ENCODE measurements around the gene ADAMTSL4. TPM values are rescaled to one million over a fixed set of nuclear protein-coding genes. Genes with fewer than 3 reads are reported as not detected.
A peak's percentile ranks its signal among the peaks of the same experiment; 100 is the strongest.

Gene ADAMTSL4
- total RNA-seq, 1 donor from 2014 or later, result 46.3 TPM

DNA sequence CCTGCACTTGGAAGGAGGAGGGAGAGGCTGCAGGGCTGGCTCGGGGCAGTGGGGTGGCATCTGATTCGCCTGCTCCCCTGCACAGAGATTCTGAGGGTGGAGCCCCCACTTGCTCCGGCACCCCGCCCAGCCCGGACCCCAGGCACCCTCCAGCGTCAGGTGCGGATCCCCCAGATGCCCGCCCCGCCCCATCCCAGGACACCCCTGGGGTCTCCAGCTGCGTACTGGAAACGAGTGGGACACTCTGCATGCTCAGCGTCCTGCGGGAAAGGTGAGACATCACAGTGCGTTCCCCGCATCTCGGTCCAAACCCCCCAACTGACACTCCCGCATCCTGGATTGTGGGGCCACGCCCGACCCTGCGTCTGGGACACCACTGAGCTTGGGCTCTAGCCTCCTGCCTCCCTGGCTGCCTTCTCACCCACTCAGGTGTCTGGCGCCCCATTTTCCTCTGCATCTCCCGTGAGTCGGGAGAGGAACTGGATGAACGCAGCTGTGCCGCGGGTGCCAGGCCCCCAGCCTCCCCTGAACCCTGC lies 7.9 kb downstream of the ADAMTSL4 start:
- peaks cover 23% of the 10 kb centered on the region for H3K36me3 ChIP-seq
- DNase-seq, result no peak
- intact Hi-C loops (cut with micrococcal nuclease), result no loop called here
- TF ChIP-seq CTCF (IDR thresholded peaks at IDR 0.05; ENCODE audit: borderline replicate concordance), result no peak
- no peaks in the 10 kb centered on the region for H3K9me3 ChIP-seq (replicated peaks)
- no peak overlapping the region for H3K4me3 ChIP-seq
- H3K4me1 ChIP-seq, result peaks cover 46% of the 10 kb centered on the region
- no peak overlapping the region for H3K27ac ChIP-seq (replicated peaks)
- H3K27me3 ChIP-seq (ENCODE audit: low read depth), result no peaks in the 10 kb centered on the region

DNA sequence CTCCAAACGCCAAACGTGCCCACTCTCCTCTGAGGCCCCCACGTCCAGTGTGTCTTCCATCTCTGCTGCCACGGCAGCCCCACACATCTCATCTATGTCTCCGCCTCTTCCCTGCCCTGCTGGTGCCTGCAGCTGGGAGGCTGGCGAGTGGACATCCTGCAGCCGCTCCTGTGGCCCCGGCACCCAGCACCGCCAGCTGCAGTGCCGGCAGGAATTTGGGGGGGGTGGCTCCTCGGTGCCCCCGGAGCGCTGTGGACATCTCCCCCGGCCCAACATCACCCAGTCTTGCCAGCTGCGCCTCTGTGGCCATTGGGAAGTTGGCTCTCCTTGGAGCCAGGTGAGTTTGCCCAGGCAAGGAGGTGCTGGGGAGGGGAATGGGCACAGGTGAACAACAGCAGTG lies 8.6 kb downstream of the ADAMTSL4 start:
- no peak overlapping the region for H3K4me3 ChIP-seq
- intact Hi-C loops (cut with micrococcal nuclease), result no loop called here
- H3K27ac ChIP-seq (replicated peaks), result no peak overlapping the region
- H3K9me3 ChIP-seq (replicated peaks), result no peaks in the 10 kb centered on the region
- DNase-seq, result no peak
- H3K27me3 ChIP-seq (ENCODE audit: low read depth), result no peaks in the 10 kb centered on the region
- no peak for TF ChIP-seq CTCF (IDR thresholded peaks at IDR 0.05; ENCODE audit: borderline replicate concordance)
- H3K36me3 ChIP-seq, result peaks cover 23% of the 10 kb centered on the region
- peaks cover 46% of the 10 kb centered on the region for H3K4me1 ChIP-seq

DNA sequence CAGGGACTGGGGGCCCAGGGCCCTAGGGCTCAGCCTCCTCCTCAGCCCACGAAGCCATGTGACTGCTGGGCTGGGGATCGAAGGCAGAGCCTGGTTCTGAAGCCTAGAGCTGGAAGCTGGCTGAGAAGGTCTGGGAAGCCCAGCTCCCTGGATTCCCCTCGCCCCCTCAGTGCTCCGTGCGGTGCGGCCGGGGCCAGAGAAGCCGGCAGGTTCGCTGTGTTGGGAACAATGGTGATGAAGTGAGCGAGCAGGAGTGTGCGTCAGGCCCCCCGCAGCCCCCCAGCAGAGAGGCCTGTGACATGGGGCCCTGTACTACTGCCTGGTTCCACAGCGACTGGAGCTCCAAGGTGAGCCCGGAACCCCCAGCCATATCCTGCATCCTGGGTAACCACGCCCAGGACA lies 9.1 kb downstream of the ADAMTSL4 start:
- no peaks in the 10 kb centered on the region for H3K27me3 ChIP-seq (ENCODE audit: low read depth)
- peak overlapping the region; percentile 64 for H3K4me3 ChIP-seq
- H3K9me3 ChIP-seq (replicated peaks), result no peaks in the 10 kb centered on the region
- H3K4me1 ChIP-seq, result peaks cover 46% of the 10 kb centered on the region
- no peak for TF ChIP-seq CTCF (IDR thresholded peaks at IDR 0.05; ENCODE audit: borderline replicate concordance)
- H3K36me3 ChIP-seq, result peaks cover 23% of the 10 kb centered on the region
- no peak for DNase-seq
- intact Hi-C loops (cut with micrococcal nuclease), result no loop called here
- H3K27ac ChIP-seq (replicated peaks), result peak overlapping the region; percentile 96

- intact Hi-C loops (cut with micrococcal nuclease), result no loop called here
- Histone ChIP-seq H3K27ac (replicated peaks) (peak overlapping the region; percentile 96), H3K27me3 (ENCODE audit: low read depth) (no peaks in the 10 kb centered on the region), H3K4me1 (peaks cover 51% of the 10 kb centered on the region), H3K36me3 (peaks cover 23% of the 10 kb centered on the region), H3K4me3 (peak overlapping the region; percentile 64), H3K9me3 (replicated peaks) (no peaks in the 10 kb centered on the region)
- no peak for TF ChIP-seq CTCF (IDR thresholded peaks at IDR 0.05; ENCODE audit: borderline replicate concordance)
- peak; percentile 54 for DNase-seq
Observed at GRCh38 chr1:150558761-150559655, 9.8 kb downstream of the ADAMTSL4 start.

DNA sequence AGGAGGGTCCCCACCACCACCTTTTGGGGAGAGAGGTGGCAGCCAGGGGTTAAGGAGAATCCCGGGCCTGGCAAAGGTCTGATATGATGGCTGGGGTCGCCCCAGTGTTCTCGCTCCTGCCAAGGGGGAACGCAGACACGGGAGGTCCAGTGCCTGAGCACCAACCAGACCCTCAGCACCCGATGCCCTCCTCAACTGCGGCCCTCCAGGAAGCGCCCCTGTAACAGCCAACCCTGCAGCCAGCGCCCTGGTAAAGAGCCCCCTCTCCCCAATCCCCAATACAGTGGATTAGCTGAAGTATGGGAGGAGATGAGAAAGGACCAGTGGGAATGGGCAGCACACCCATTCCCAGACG lies 10.4 kb downstream of the ADAMTSL4 start:
- no peak for DNase-seq
- H3K27ac ChIP-seq (replicated peaks), result peak overlapping the region; percentile 96
- intact Hi-C loops (cut with micrococcal nuclease), result loop anchor here (2.0 kb wide), 1 partner anchor 61 kb away; no protein-coding TSS in a partner anchor
- H3K27me3 ChIP-seq (ENCODE audit: low read depth), result no peaks in the 10 kb centered on the region
- H3K36me3 ChIP-seq, result peaks cover 23% of the 10 kb centered on the region
- TF ChIP-seq CTCF (IDR thresholded peaks at IDR 0.05; ENCODE audit: borderline replicate concordance), result no peak
- peaks cover 57% of the 10 kb centered on the region for H3K4me1 ChIP-seq
- H3K9me3 ChIP-seq (replicated peaks), result no peaks in the 10 kb centered on the region
- peak overlapping the region; percentile 64 for H3K4me3 ChIP-seq

Measured in left ventricle myocardium inferior (tissue), 1 donor.